ENCODE results near the gene CCDC181. TPM values are rescaled to one million over a fixed set of nuclear protein-coding genes. Genes with fewer than 3 reads are reported as not detected.
A peak's percentile ranks its signal among the peaks of the same experiment; 100 is the strongest.

CCDC181 gene
- total and polyA plus RNA-seq, 4 donors: 6.1 to 14.8 (median 12.9) TPM

DNA sequence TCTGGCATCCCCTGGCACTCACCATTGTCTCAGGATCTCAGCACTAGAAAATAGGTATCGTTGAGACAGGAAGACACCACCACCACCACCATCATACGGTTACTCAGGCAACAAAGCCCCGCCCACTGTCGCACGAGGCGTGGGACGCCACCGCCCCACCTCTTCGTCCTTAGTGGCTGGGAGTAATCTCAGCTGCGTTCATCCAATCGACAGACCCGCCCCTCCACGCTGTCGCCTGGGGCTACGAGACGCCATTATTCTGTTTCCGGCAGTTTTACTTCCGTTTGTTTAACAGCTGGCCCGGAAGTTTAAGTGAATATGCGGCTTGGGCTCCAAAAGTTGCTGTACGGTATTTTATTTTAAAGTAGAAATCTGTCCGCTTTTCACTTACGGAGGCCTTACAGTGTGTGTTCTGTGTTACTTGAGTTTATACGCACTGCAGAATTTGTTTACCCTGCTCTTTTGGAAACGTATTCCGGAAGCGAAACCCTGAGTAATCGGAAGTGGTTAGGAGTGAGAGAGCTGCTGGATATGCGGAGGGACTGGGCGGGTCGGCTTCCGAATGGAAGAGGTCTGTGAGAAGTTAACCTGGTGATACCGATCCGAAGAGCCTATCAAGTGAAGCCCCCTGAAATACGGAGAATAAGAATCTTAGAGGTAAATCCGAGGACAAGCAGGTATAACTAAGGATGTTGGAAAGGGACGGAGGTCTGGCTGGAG is 59.4 kb downstream of the CCDC181 start, which contains the start of the genes BLZF1 and NME7:
Gene BLZF1, plus strand, starts transcription at position 510 of the 720 bp plus-strand sequence. CDS start 1,328 bp downstream, outside the sequence.
Gene NME7, minus strand, starts transcription at position 112 of the 720 bp plus-strand sequence. Its CDS starts 87 bp downstream, at position 25.
- Histone ChIP-seq H3K27ac (ENCODE audit: low read depth, low read length) (peak within 1 kb of the TSS; percentile 91), H3K36me3 (ENCODE audit: control insufficient read depth, insufficient read depth, low read length) (peaks cover 2% of the 10 kb centered on the region), H3K4me1 (ENCODE audit: control insufficient read depth, insufficient read depth, low read length) (no peaks in the 10 kb centered on the region), H3K4me3 (ENCODE audit: low read depth, low read length) (peak within 1 kb of the TSS; percentile 92), H3K9me3 (ENCODE audit: control insufficient read depth, insufficient read depth, low read length) (no peaks in the 10 kb centered on the region), H3K27me3 (ENCODE audit: control insufficient read depth, insufficient read depth, low read length) (no peaks in the 10 kb centered on the region)
- 0% methylated on average over 37 of the region's 37 CpGs for WGBS (ENCODE audit: insufficient coverage)
- peak; percentile 89 to 99 (median 94) for DNase-seq (ENCODE audit: low read depth in 4 of 6, low spot score in 6 of 6)

DNA sequence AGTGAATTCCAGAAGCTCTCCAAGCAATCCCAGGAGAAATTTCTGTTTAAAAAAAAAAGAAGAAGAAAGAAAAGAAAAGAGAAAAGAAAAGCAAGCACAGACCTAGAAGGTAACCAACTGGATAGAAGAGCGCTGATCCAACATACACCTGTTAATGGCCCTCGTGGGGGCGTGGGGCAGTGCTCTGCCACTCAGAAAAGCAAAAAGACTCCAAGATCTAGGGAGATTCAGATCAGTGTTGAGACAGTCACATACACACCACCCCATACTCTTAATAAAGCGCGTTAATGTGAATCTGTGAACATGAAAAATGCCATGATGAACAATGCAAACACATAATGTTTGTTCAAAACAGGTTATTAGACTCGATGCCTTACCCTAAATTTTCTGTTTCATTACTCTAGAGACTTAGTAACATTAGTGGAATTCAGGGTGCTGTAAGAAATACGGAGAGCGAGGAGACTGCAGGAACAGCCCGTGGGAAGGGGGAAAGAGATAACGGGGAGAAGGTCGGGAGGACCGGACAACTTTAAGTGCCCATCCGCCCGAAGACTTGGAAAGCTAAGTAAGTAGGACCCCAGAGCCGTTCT is 60.1 kb downstream of the CCDC181 start:
- Histone ChIP-seq H3K9me3 (ENCODE audit: control insufficient read depth, insufficient read depth, low read length) (no peaks in the 10 kb centered on the region), H3K27ac (ENCODE audit: low read depth, low read length) (peak overlapping the region; percentile 91), H3K4me1 (ENCODE audit: control insufficient read depth, insufficient read depth, low read length) (no peaks in the 10 kb centered on the region), H3K27me3 (ENCODE audit: control insufficient read depth, insufficient read depth, low read length) (no peaks in the 10 kb centered on the region), H3K4me3 (ENCODE audit: low read depth, low read length) (peak overlapping the region; percentile 92), H3K36me3 (ENCODE audit: control insufficient read depth, insufficient read depth, low read length) (peaks cover 2% of the 10 kb centered on the region)
- WGBS (ENCODE audit: insufficient coverage): 4% methylated on average over 10 of the region's 15 CpGs
- DNase-seq (ENCODE audit: low read depth in 4 of 6, low spot score in 6 of 6): peak in 1 of 6 donors; percentile 11

DNA sequence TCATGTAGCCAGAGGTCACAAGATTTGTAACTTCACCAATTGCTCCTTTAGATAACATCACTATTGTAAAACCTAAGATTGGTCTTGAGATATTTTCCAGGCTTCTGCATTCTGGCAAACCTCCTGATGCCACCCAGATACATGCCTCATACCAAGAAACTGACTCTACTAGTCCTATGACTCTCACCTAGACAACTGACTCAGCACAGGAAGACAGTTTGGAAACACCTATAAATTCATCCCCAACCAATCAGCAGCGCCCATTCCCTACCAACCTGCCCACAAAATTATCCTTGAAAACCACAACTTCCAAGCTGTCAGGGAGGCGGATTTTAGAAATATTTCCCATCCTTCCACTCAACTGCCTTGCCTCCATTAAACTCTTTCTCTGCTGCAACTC is 62.3 kb downstream of the CCDC181 start:
- WGBS (ENCODE audit: insufficient coverage): 86% methylated on average over 2 of the region's 2 CpGs
- no peaks in the 10 kb centered on the region for H3K27me3 ChIP-seq (ENCODE audit: control insufficient read depth, insufficient read depth, low read length)
- no peak overlapping the region for H3K27ac ChIP-seq (ENCODE audit: low read depth, low read length)
- H3K4me1 ChIP-seq (ENCODE audit: control insufficient read depth, insufficient read depth, low read length): no peaks in the 10 kb centered on the region
- no peak for DNase-seq (ENCODE audit: low read depth in 4 of 6, low spot score in 6 of 6)
- H3K4me3 ChIP-seq (ENCODE audit: low read depth, low read length): no peak overlapping the region
- H3K9me3 ChIP-seq (ENCODE audit: control insufficient read depth, insufficient read depth, low read length): no peaks in the 10 kb centered on the region
- peaks cover 2% of the 10 kb centered on the region for H3K36me3 ChIP-seq (ENCODE audit: control insufficient read depth, insufficient read depth, low read length)

DNA sequence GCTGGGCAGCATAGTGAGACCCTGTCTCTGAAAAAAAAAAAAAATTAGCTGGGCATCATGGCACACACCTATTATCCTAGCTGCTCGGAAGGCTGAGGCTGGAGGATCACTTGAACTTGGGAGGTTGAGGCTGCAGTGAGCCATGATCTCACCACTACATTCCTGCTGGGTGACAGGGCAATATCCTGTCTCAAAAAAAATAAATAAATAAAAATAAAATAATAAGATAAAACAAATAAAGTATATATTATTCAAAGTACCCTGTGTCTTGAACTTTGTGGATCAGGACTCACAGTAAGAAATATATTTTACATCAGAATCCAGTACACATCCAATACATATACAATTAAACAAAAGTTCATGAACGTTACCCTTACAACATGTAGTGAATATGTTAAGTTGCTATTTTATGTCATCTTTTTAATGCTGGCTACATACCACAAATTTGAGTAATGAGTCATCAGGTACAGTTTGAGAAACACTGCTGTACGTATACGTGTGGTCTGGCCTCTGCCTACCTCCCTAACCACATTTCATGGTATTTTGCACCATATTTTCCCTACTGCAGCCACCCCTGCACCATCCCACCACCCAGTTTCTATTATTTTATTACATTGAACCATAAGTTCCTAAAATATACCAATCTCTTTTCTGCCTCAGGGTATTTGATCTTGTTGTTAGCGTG is 64.1 kb downstream of the CCDC181 start:
- H3K4me1 ChIP-seq (ENCODE audit: control insufficient read depth, insufficient read depth, low read length): no peaks in the 10 kb centered on the region
- no peak for DNase-seq (ENCODE audit: low read depth in 4 of 6, low spot score in 6 of 6)
- H3K27ac ChIP-seq (ENCODE audit: low read depth, low read length): no peak overlapping the region
- H3K36me3 ChIP-seq (ENCODE audit: control insufficient read depth, insufficient read depth, low read length): peaks cover 2% of the 10 kb centered on the region
- no peaks in the 10 kb centered on the region for H3K27me3 ChIP-seq (ENCODE audit: control insufficient read depth, insufficient read depth, low read length)
- WGBS (ENCODE audit: insufficient coverage): 100% methylated on average over 2 of the region's 5 CpGs
- no peak overlapping the region for H3K4me3 ChIP-seq (ENCODE audit: low read depth, low read length)
- H3K9me3 ChIP-seq (ENCODE audit: control insufficient read depth, insufficient read depth, low read length): no peaks in the 10 kb centered on the region

DNA sequence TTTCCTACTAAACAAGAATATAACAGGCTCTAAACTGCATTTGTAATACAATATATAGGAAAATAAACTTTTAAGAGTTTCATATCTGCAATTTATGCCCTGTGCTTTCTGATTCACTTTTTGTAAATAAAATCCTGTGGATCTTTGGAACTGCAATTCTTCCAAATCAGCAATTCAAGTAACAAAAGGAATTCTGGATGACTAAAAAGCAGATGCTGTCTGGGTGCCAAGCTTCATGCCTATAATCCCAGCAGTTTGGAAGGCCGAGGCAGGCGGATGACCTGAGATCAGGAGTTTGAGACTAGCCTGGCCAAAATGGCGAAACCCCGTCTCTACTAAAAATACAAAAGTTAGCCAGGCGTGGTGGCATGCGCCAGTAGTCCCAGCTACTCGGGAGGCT is 66.0 kb downstream of the CCDC181 start:
- no peak for DNase-seq (ENCODE audit: low read depth in 4 of 6, low spot score in 6 of 6)
- Histone ChIP-seq H3K27me3 (ENCODE audit: control insufficient read depth, insufficient read depth, low read length) (no peaks in the 10 kb centered on the region), H3K27ac (ENCODE audit: low read depth, low read length) (no peak overlapping the region), H3K4me1 (ENCODE audit: control insufficient read depth, insufficient read depth, low read length) (no peaks in the 10 kb centered on the region), H3K4me3 (ENCODE audit: low read depth, low read length) (no peak overlapping the region), H3K9me3 (ENCODE audit: control insufficient read depth, insufficient read depth, low read length) (no peaks in the 10 kb centered on the region), H3K36me3 (ENCODE audit: control insufficient read depth, insufficient read depth, low read length) (peaks cover 2% of the 10 kb centered on the region)
- WGBS (ENCODE audit: insufficient coverage): 86% methylated on average over 7 of the region's 7 CpGs

DNA sequence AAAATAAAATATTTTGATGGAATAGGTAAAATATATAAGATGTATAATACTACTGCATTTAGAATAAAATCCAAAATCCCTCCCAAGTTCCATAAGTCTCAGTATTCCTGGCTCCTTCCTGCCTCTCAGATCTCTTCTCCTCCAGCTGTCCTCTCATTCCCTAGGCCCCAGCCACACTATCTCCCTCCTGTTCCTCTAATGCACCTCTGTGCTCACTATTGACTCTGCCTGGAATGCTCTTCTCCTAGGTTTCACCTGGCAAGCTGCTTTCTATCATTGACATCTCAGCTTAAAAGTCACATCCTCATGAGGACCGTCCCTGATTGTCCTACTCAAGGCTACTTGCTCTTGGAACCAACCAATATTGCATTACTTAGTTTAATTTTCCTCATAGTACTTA is 66.9 kb downstream of the CCDC181 start:
- H3K4me3 ChIP-seq (ENCODE audit: low read depth, low read length): no peak overlapping the region
- H3K9me3 ChIP-seq (ENCODE audit: control insufficient read depth, insufficient read depth, low read length): no peaks in the 10 kb centered on the region
- peaks cover 2% of the 10 kb centered on the region for H3K36me3 ChIP-seq (ENCODE audit: control insufficient read depth, insufficient read depth, low read length)
- no peak for DNase-seq (ENCODE audit: low read depth in 4 of 6, low spot score in 6 of 6)
- no peak overlapping the region for H3K27ac ChIP-seq (ENCODE audit: low read depth, low read length)
- H3K27me3 ChIP-seq (ENCODE audit: control insufficient read depth, insufficient read depth, low read length): no peaks in the 10 kb centered on the region
- WGBS (ENCODE audit: insufficient coverage): 100% methylated on average over 1 of the region's 1 CpG
- no peaks in the 10 kb centered on the region for H3K4me1 ChIP-seq (ENCODE audit: control insufficient read depth, insufficient read depth, low read length)

DNA sequence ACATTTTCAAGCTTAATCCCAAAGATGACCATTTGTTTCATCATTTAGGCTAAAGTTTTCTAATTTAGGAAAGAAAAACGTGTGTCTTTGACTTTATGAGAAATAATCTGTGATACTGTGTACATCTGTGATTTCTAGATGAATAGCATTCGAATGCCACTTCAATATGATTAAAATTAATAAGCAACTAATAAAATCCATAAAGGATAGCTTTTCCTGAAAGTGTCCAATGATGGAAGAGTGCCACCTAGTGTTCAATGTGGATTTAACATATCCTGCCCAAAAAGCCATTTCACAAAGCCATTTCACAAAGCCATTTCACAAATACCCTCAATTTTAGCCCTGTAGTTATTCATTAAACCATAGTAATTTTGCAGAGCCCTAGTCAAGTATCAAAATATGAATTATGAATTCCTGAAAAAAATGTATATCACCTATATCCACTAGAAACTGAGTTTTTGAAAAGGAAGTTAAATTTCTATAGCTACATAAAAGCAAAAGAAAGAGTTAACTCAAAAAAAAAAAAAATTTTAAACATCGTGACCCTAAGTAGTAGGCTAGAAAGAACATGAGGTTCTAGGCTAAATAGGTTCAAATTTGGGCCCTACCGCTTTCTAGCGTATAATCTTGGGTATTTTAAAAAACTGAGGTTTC is 78.8 kb downstream of the CCDC181 start:
- no peaks in the 10 kb centered on the region for H3K27me3 ChIP-seq (ENCODE audit: control insufficient read depth, insufficient read depth, low read length)
- no peak overlapping the region for H3K4me3 ChIP-seq (ENCODE audit: low read depth, low read length)
- H3K27ac ChIP-seq (ENCODE audit: low read depth, low read length): no peak overlapping the region
- peak; percentile 41 to 91 (median 60) for DNase-seq (ENCODE audit: low read depth in 4 of 6, low spot score in 6 of 6)
- WGBS (ENCODE audit: insufficient coverage): no CpG with 5 or more reads among the region's 5 CpGs
- H3K4me1 ChIP-seq (ENCODE audit: control insufficient read depth, insufficient read depth, low read length): no peaks in the 10 kb centered on the region
- H3K36me3 ChIP-seq (ENCODE audit: control insufficient read depth, insufficient read depth, low read length): peaks cover 4% of the 10 kb centered on the region
- H3K9me3 ChIP-seq (ENCODE audit: control insufficient read depth, insufficient read depth, low read length): no peaks in the 10 kb centered on the region

DNA sequence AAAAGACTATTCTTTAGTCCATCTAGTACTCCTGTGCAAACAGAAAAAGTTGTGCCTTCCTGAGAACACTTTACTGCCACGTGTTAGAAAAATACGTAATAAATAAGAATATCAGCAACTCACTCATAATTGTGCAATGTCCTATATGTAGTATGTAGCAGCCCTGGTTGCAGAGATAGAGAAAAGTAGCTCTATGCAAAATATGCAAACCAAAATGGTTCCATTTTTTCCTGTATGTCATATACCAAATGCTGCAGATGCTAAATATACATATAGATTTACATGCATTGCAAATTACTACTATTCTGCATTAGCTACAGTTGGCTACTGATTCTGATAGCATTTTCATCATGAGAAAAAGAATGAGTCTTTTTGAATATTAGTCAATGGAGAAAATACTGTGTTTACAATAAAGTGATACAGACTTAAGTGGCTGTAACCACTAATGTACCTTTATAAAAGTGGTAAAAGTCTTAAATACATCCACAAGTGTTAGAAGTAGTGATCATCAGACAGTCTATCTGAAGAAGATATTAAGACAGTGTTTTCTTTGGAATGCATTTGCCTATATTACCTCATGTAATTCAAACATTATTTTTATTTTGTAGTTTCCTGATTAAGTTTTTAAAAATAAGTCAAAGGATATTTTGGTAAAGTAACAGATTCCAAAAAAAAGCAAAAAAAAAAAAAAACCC is 79.4 kb downstream of the CCDC181 start:
- no peaks in the 10 kb centered on the region for H3K27me3 ChIP-seq (ENCODE audit: control insufficient read depth, insufficient read depth, low read length)

DNA sequence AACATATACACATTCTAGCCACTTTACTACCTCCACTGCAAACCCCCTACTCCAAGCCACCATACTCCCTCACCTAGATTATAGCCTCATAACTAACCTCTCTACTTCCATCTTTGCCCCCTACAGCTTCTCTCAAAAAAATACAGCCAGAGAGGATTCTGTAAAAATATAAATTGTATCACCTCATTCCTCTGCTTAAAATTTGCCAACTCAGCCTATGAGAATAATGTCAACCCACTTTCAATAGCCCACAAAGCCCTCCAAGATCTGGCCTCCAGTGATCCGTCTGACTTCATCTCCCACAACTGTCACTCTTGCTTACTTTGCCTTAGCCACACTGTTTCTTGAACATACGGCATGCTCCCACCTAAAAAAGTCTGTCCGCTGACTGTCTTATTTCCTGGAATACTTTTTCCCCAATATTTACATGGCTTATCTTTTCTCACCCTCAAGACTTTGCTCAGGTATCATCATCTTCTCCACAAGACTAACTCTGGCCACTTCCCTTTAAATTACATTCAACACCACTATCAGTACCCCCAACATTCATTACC is 81.2 kb downstream of the CCDC181 start:
- no peaks in the 10 kb centered on the region for H3K27me3 ChIP-seq (ENCODE audit: control insufficient read depth, insufficient read depth, low read length)
- H3K9me3 ChIP-seq (ENCODE audit: control insufficient read depth, insufficient read depth, low read length): no peaks in the 10 kb centered on the region
- H3K36me3 ChIP-seq (ENCODE audit: control insufficient read depth, insufficient read depth, low read length): peaks cover 4% of the 10 kb centered on the region
- 90% methylated on average over 3 of the region's 3 CpGs for WGBS (ENCODE audit: insufficient coverage)
- no peak overlapping the region for H3K4me3 ChIP-seq (ENCODE audit: low read depth, low read length)
- no peaks in the 10 kb centered on the region for H3K4me1 ChIP-seq (ENCODE audit: control insufficient read depth, insufficient read depth, low read length)
- no peak for DNase-seq (ENCODE audit: low read depth in 4 of 6, low spot score in 6 of 6)
- no peak overlapping the region for H3K27ac ChIP-seq (ENCODE audit: low read depth, low read length)

More for the DNA sequence above, 79.4 kb downstream of the CCDC181 start:
- no peak overlapping the region for H3K4me3 ChIP-seq (ENCODE audit: low read depth, low read length)
- no peaks in the 10 kb centered on the region for H3K9me3 ChIP-seq (ENCODE audit: control insufficient read depth, insufficient read depth, low read length)
- DNase-seq (ENCODE audit: low read depth in 4 of 6, low spot score in 6 of 6): peak in 1 of 6 donors; percentile 9
- H3K27ac ChIP-seq (ENCODE audit: low read depth, low read length): no peak overlapping the region
- H3K4me1 ChIP-seq (ENCODE audit: control insufficient read depth, insufficient read depth, low read length): no peaks in the 10 kb centered on the region
- no CpG with 5 or more reads among the region's 2 CpGs for WGBS (ENCODE audit: insufficient coverage)
- peaks cover 4% of the 10 kb centered on the region for H3K36me3 ChIP-seq (ENCODE audit: control insufficient read depth, insufficient read depth, low read length)

All from spinal cord (tissue), 10 donors.